Activated CD4-positive, alpha-beta T cell treated with anti-CD3 and anti-CD28 coated beads for 24 hours (primary cell): ENCODE data around the gene AJUBA.
"Not testable (repeated sequence)": the region's sequence is repeated elsewhere in the genome, so short reads cannot be mapped to it uniquely, and the experiment has no call there.

Experiments used
- DNase-seq, 2 donors: peaks; one replicate each; pipeline ENCODE4 v3.0.0-alpha.2; 2020; ENCODE audit warnings: low read depth in 2 of 2

Gene AJUBA

GRCh38 chr14:22981090-22981875 is 1.1 kb downstream of the AJUBA start:
- no peak for DNase-seq

- DNase-seq, result no peak
Observed at GRCh38 chr14:22980672-22981089, 1.7 kb downstream of the AJUBA start.

- DNase-seq, result no peak
Observed at GRCh38 chr14:22979748-22980392, 2.5 kb downstream of the AJUBA start.

GRCh38 chr14:22978981-22979671 is 3.2 kb downstream of the AJUBA start:
- DNase-seq, result no peak

GRCh38 chr14:22978487-22978837 is 3.9 kb downstream of the AJUBA start:
- DNase-seq, result no peak

- DNase-seq, result no peak
Observed at GRCh38 chr14:22977684-22978486, 4.5 kb downstream of the AJUBA start.

GRCh38 chr14:22977434-22977683 is 5.0 kb downstream of the AJUBA start:
- DNase-seq, result no peak

GRCh38 chr14:22976620-22977433 is 5.5 kb downstream of the AJUBA start:
- DNase-seq, result no peak

- no peak for DNase-seq
Observed at GRCh38 chr14:22974530-22975313, 7.6 kb downstream of the AJUBA start.

- no peak for DNase-seq
Observed at GRCh38 chr14:22973217-22974032, 8.9 kb downstream of the AJUBA start.

- no peak for DNase-seq
Observed at GRCh38 chr14:22972313-22972930, 9.9 kb downstream of the AJUBA start.

- no peak for DNase-seq
Observed at GRCh38 chr14:22971152-22971551, 11.2 kb downstream of the AJUBA start.

- DNase-seq, result no peak
Observed at GRCh38 chr14:22966783-22967269, 15.5 kb downstream of the AJUBA start.

GRCh38 chr14:22965916-22966782 is 16.2 kb downstream of the AJUBA start:
- DNase-seq, result not testable (repeated sequence)

GRCh38 chr14:22962061-22962676 is 20.2 kb downstream of the AJUBA start:
- no peak for DNase-seq

- no peak for DNase-seq
Observed at GRCh38 chr14:22955702-22956569, 26.4 kb downstream of the AJUBA start.

- DNase-seq, result no peak
Observed at GRCh38 chr14:22952418-22952817, 29.9 kb downstream of the AJUBA start.
